ENCODE measurements around the gene SMIM32.

SMIM32 gene

DNA sequence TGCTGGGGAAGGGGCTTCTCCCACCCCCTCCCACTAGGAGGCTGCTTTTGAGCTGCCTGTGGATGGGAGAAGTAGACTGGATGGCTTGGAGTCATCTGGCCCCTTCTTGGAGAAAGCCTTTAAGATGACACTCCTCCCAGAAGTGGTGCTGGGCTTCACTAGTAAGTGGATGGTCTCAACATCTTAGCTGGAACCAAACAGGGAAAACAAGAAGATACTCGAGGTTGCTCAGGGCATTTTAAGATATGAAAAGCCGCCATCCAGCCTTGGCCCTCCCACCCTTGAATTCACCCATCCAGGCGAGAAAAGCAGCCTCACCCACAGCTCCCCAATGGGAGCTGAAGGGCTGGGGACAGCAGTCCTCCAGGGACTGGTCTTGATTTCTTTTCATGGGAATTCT, 7.8 kb upstream of the SMIM32 start:
- Histone ChIP-seq H3K27me3 (ENCODE audit: insufficient read depth, low read depth) (no peaks in the 10 kb centered on the region), H3K4me1 (ENCODE audit: low read depth, poor library complexity, severe bottlenecking) (no peaks in the 10 kb centered on the region), H3K9ac (no peak overlapping the region), H2AFZ (ENCODE audit: low read depth) (no peak overlapping the region), H3K79me2 (ENCODE audit: insufficient read depth, low read depth) (no peaks in the 10 kb centered on the region), H3K36me3 (ENCODE audit: insufficient read depth) (no peaks in the 10 kb centered on the region), H3K4me3 (IDR thresholded peaks at IDR 0.05; ENCODE audit: insufficient read depth, low read depth, low read length) (no peak overlapping the region), H3K4me2 (no peak overlapping the region), H3K27ac (no peak overlapping the region), H4K20me1 (ENCODE audit: insufficient read depth) (no peaks in the 10 kb centered on the region)
- TF ChIP-seq, protein P1, sequence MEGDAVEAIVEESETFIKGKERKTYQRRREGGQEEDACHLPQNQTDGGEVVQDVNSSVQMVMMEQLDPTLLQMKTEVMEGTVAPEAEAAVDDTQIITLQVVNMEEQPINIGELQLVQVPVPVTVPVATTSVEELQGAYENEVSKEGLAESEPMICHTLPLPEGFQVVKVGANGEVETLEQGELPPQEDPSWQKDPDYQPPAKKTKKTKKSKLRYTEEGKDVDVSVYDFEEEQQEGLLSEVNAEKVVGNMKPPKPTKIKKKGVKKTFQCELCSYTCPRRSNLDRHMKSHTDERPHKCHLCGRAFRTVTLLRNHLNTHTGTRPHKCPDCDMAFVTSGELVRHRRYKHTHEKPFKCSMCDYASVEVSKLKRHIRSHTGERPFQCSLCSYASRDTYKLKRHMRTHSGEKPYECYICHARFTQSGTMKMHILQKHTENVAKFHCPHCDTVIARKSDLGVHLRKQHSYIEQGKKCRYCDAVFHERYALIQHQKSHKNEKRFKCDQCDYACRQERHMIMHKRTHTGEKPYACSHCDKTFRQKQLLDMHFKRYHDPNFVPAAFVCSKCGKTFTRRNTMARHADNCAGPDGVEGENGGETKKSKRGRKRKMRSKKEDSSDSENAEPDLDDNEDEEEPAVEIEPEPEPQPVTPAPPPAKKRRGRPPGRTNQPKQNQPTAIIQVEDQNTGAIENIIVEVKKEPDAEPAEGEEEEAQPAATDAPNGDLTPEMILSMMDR (conservative IDR thresholded peaks at IDR 0.05; ENCODE audit: low read depth, low read length): no peak

DNA sequence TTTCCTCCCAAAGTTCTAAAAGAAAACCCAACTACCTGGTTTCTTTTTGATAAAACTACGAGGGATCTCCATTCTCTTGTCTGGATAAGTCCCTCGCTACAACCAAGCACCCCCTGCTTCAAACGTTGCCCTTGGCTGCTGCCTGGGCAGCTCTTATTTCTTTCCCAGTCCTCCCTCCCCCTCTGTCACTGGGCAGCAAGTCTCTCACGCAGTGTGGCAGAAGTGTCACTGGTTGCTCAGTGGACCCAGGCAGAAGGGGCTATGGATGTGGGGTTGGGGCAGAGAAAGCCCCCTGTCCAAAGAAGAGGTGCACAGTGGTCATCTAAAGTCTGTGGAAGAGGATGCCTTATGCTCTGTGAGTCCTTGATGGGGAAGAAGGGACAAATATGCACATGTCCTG, 7.2 kb upstream of the SMIM32 start:
- Histone ChIP-seq H3K4me2 (no peak overlapping the region), H3K4me3 (IDR thresholded peaks at IDR 0.05; ENCODE audit: insufficient read depth, low read depth, low read length) (no peak overlapping the region), H3K27me3 (ENCODE audit: insufficient read depth, low read depth) (no peaks in the 10 kb centered on the region)

DNA sequence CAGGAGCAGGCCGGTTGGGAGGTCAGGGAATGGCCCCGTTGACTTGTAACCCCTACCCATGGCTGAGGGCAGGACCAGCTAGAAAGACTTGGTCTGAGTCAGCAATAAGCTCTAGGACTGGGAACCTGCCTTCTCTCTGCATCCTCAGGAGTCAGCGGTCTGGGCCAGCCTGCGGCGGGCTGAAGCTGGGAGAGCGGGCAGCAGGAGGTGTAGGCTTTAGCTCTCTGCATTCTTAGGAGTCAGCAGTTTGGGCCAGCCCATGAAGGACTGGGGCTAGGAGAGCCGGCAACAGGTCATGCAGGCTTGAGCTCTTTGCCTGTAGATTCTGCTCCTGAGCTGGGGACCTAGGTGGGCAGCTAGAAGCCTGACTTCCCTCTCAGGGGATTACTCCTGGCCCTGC, 6.4 kb upstream of the SMIM32 start:
- Histone ChIP-seq H4K20me1 (ENCODE audit: insufficient read depth) (no peaks in the 10 kb centered on the region), H3K4me1 (ENCODE audit: low read depth, poor library complexity, severe bottlenecking) (no peaks in the 10 kb centered on the region), H3K27ac (no peak overlapping the region), H3K4me2 (no peak overlapping the region), H2AFZ (ENCODE audit: low read depth) (no peak overlapping the region), H3K4me3 (IDR thresholded peaks at IDR 0.05; ENCODE audit: insufficient read depth, low read depth, low read length) (no peak overlapping the region), H3K36me3 (ENCODE audit: insufficient read depth) (no peaks in the 10 kb centered on the region), H3K27me3 (ENCODE audit: insufficient read depth, low read depth) (no peaks in the 10 kb centered on the region), H3K79me2 (ENCODE audit: insufficient read depth, low read depth) (no peaks in the 10 kb centered on the region), H3K9ac (no peak overlapping the region)
- TF ChIP-seq, protein P1 (conservative IDR thresholded peaks at IDR 0.05; ENCODE audit: low read depth, low read length): no peak

More for the DNA sequence above, 7.2 kb upstream of the SMIM32 start:
- no peaks in the 10 kb centered on the region for H4K20me1 ChIP-seq (ENCODE audit: insufficient read depth)
- TF ChIP-seq, protein P1 (conservative IDR thresholded peaks at IDR 0.05; ENCODE audit: low read depth, low read length): no peak
- H3K36me3 ChIP-seq (ENCODE audit: insufficient read depth): no peaks in the 10 kb centered on the region
- H3K9ac ChIP-seq: no peak overlapping the region
- no peaks in the 10 kb centered on the region for H3K79me2 ChIP-seq (ENCODE audit: insufficient read depth, low read depth)
- H3K4me1 ChIP-seq (ENCODE audit: low read depth, poor library complexity, severe bottlenecking): no peaks in the 10 kb centered on the region
- H3K27ac ChIP-seq: no peak overlapping the region
- H2AFZ ChIP-seq (ENCODE audit: low read depth): no peak overlapping the region

DNA sequence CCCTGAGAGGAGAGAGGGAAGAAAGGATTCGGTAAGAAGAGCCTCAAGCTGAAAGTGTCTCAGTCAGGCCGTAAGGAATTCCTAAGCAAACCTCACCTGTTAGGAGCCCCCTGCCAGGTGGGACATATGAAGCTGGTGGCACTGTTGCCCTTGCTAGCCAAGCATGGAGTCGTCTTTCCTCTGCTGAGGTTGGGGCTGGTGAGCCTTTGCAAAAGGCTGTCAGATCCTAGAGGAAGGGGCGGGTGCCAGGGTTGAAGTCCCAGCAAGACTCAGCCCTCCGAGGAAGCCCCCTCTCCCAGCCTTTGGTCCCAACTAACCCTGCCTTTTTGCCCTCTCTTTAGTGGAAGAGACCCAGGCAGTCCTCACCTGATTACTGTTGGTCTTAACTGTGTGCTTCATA, 5.5 kb upstream of the SMIM32 start:
- Histone ChIP-seq H3K27me3 (ENCODE audit: insufficient read depth, low read depth) (no peaks in the 10 kb centered on the region), H3K9ac (no peak overlapping the region)

More for the DNA sequence above, 5.5 kb upstream of the SMIM32 start:
- Histone ChIP-seq H4K20me1 (ENCODE audit: insufficient read depth) (no peaks in the 10 kb centered on the region), H3K79me2 (ENCODE audit: insufficient read depth, low read depth) (no peaks in the 10 kb centered on the region), H3K36me3 (ENCODE audit: insufficient read depth) (no peaks in the 10 kb centered on the region), H3K27ac (no peak overlapping the region), H3K4me2 (no peak overlapping the region), H2AFZ (ENCODE audit: low read depth) (no peak overlapping the region), H3K4me3 (IDR thresholded peaks at IDR 0.05; ENCODE audit: insufficient read depth, low read depth, low read length) (no peak overlapping the region), H3K4me1 (ENCODE audit: low read depth, poor library complexity, severe bottlenecking) (no peaks in the 10 kb centered on the region)
- TF ChIP-seq, protein P1 (conservative IDR thresholded peaks at IDR 0.05; ENCODE audit: low read depth, low read length): no peak

Data from KMS-11 (cell line).